HG02610 (cell line): ENCODE measurements around the gene HMGN4.

Experiments used
- ATAC-seq: cut with Tn5 transposase; IDR thresholded peaks from one replicate; pipeline ENCODE4 v1.9.1; 2021; ENCODE audit warnings: mild to moderate bottlenecking, moderate library complexity; ENCODE audit not compliant: unreplicated experiment

HMGN4 gene

DNA sequence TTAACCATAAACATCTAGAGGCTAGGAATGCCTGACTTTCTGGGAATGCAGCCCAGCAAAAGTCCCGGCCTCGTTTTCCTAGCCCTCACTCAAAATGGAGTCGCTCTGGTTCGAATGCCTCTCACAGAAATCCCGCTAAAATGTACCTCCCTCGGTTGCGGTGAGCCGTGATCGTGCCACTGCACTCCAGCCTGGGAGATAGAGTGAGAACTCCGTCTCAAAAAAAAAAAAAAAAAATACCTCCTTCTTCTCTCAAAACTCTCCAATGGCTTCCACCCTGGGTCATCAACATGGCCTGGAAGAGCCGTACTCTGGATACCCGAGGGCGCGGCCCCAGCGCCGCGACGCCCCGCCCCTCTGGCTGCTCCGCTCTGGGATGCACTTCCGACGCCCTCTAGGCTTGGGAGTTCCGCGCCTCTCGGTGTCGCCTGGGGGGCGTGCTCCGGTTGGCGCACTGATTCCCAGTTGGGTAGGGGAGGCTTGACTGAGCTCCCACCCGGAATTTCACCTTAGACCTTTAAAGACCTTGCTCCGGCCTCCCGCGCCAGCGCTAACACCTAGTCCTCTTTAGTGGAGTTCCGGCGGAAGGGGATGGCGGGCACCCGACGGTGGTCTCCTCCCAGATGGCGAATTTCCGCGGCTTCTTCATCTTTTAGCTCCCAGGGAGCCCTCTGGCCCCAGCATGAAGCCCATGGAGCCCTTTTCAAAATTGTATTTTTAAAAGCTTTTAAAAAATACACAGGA is 12.3 kb downstream of the HMGN4 start:
- peak; percentile 31 for ATAC-seq

GRCh38 chr6:26552205-26552604 is 14.0 kb downstream of the HMGN4 start:
- ATAC-seq: no peak

GRCh38 chr6:26552640-26553188 is 14.5 kb downstream of the HMGN4 start:
- ATAC-seq: no peak

DNA sequence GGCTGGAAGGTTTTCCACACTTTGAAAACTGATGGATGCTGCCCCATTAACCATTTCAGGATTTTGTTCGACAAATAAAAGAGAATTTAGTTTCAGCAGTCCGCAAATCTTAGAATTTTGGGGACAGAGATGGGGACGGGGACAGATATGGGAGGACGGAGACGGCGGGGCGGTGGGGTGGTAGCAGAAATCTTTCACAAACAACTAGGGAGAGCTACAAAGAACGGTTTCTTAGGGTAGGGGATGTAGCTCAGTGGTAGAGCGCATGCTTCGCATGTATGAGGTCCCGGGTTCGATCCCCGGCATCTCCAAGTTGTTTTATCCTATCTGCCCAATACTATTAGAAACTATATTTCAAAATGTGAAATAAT is 15.1 kb downstream of the HMGN4 start:
- peak; percentile 36 for ATAC-seq

GRCh38 chr6:26553635-26554446 is 15.7 kb downstream of the HMGN4 start:
- peak; percentile 60 for ATAC-seq

DNA sequence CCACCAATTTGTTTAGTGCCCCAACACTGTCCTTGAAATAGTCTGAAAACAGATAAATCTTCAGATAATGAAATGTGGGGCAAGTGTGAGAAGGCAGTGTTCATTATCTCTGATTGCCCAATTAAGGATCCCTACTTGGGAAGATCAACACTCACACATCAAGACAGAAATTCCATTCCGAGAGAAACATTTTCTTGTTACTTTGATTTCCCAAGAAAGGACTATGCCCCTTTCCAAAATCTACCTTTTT is 16.2 kb downstream of the HMGN4 start:
- no peak for ATAC-seq

GRCh38 chr6:26554697-26555504 is 16.7 kb downstream of the HMGN4 start:
- ATAC-seq: no peak

- no peak for ATAC-seq
Measured at GRCh38 chr6:26555505-26556262, 17.5 kb downstream of the HMGN4 start.

- no peak for ATAC-seq
Measured at GRCh38 chr6:26556263-26557070, 18.3 kb downstream of the HMGN4 start.

DNA sequence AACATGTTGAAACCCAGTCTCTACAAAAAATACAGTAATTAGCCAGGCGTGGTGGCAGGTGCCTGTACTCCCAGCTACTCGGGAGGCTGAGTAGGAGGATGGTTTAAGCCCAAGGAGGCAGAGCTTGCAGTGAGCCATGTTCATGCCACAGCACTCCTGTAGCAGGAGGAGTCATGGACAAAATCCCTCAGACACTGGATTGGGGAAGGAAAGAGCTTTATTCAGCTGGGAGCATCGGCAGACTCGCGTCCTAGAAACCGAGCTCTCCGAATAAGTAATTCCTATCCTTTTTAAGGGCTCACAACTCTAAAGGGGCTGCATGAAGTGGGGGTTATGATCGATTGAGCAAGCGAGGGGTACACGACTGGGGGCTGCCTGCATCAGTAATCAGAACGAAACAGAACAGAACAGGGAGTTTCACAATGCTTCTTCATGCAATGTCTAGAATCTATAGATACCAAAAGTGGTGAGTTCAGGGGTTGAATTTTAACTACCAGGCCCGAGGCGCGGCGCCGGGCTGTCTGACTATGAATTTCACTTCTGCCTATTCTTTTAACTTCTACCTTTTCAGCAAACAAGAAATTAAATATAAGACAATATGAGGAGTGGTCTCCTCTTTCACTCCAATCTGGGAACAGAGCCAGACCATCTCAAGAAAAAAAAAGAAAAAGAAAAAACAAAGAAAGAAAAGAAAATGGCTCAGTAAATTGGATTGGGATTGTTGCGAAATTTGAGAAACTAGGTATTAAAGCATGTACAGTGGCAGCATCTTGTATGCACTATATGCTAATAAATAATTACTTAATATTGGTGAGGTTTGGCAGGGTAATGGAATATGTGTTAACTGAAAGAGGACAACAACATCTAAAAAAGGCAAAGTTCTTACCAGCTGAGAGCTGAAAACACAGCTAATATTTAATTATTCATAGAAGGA is 23.6 kb downstream of the HMGN4 start:
- no peak for ATAC-seq

GRCh38 chr6:26563488-26563887 is 25.3 kb downstream of the HMGN4 start:
- no peak for ATAC-seq

DNA sequence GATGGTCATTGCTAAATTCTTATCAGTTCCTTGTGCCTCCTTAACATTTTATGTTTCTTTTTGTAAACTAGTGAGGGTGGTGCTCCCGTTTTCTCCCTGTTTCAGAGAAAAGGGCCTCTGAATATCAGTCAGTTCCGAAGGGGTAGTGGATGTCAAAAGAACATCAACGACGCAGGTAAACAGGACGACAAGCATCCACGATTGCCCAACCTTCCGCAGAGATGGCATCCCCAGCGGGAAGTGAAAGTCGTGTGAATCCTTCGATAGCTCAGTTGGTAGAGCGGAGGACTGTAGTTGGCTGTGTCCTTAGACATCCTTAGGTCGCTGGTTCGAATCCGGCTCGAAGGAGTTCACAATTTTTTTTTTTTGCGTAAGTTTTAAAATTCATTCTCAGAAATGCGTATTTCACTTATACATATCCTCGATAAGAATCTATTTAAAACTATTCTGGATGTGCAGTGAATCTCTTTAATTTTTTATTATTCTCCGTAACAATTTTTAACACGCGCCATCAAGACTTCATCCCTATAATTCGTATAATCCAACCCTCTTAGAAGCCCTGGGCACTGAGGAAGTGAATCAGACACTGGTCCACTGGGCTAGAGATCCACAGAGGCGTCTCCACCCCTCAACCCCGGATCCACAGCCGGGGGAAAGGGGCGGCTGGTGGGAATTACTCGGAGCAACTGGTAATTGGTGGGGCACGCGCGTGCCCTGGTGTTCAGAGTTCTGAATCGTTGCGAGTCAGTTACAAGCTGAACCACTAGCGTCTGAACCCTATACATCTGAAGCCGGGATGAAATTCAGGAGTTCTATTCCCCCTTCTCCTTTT is 30.7 kb downstream of the HMGN4 start:
- ATAC-seq: peak; percentile 53

- no peak for ATAC-seq
Measured at GRCh38 chr6:26569433-26569764, 31.2 kb downstream of the HMGN4 start.

GRCh38 chr6:26570027-26570809 is 32.1 kb downstream of the HMGN4 start:
- no peak for ATAC-seq

DNA sequence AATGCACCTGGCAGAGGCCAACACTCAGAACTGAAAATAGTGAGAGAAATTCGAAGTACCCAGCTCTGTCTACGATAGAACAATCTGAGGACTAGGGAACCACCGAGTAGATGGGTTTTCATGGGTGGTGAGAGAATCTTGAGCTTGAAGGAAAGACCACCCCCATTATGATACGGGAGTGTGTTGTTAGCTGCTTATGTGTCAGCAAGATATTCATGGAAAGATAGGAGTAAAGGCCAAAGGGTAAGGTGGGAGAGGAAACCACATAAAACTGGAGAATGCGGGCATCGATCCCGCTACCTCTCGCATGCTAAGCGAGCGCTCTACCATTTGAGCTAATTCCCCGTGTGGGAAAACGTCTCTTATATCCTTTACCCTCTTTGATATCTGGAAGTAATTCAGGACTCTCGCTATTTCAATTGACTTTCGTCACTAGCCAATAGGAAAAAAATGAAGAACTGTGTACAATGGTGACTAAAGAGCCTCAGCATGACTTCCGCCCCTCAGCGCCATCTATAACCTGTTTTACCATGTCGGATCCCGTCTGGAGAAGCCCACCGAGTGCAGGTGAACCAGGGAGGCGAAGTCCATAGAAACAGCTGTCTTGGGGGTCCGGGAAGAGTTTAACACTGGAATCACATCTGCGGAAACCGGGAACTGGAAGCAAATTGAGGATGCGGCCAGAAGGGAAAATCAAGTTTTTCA is 33.6 kb downstream of the HMGN4 start:
- ATAC-seq: no peak

GRCh38 chr6:26575494-26575939 is 37.4 kb downstream of the HMGN4 start:
- no peak for ATAC-seq

- no peak for ATAC-seq
Measured at GRCh38 chr6:26576407-26576843, 38.3 kb downstream of the HMGN4 start.
